Esophagus muscularis mucosa (tissue), 4 donors: Measurements from ENCODE around the gene PCDHB6.
A peak's percentile ranks its signal among the peaks of the same experiment; 100 is the strongest.

Source experiments
- CTCF ChIP-seq, 3 experiments: fragments of 200-600 bp in 2 of 3; fragments of 450-650 bp in 1 of 3; sonication (generic) in 2 of 3; IDR thresholded peaks; one replicate each; pipeline ENCODE4 v1.5.1; 2017 to 2019; ENCODE audit warnings: antibody characterized with exemption in 3 of 3, mild to moderate bottlenecking in 2 of 3, moderate library complexity in 1 of 3
- EP300 ChIP-seq: sonication (generic); formaldehyde crosslinking; IDR thresholded peaks from one replicate; pipeline ENCODE4 v1.6.1; 2017; ENCODE audit warnings: antibody characterized with exemption
- POLR2A ChIP-seq: fragments of 450-650 bp; IDR thresholded peaks from one replicate; pipeline ENCODE4 v1.6.1; 2017; ENCODE audit warnings: antibody characterized with exemption, moderate library complexity, mild to moderate bottlenecking, low read depth
- POLR2AphosphoS5 ChIP-seq, 2 donors: sonication (generic); formaldehyde crosslinking; IDR thresholded peaks; one replicate each; pipeline ENCODE4 v1.6.1; 2017; ENCODE audit warnings: antibody characterized with exemption in 2 of 2

- TF ChIP-seq CTCF (IDR thresholded peaks at IDR 0.05) (peak in 1 of 3 experiments; percentile 18), POLR2AphosphoS5 (IDR thresholded peaks at IDR 0.05) (no peak), POLR2A (no peak), EP300 (no peak)
Measured at GRCh38 chr5:141149812-141150211, at the start of gene PCDHB6.
